HG03565 (cell line): ENCODE data around the gene PBRM1.
"Not testable (repeated sequence)": the region's sequence is repeated elsewhere in the genome, so short reads cannot be mapped to it uniquely, and the experiment has no call there.

Experiments
- ATAC-seq: cut with Tn5 transposase; IDR thresholded peaks from one replicate; pipeline ENCODE4 v1.9.1; 2021; ENCODE audit warnings: mild to moderate bottlenecking, moderate library complexity; ENCODE audit not compliant: unreplicated experiment

Gene PBRM1

GRCh38 chr3:52537165-52537620, 148.5 kb downstream of the PBRM1 start:
- no peak for ATAC-seq

- ATAC-seq = peak; percentile 82
Observed at GRCh38 chr3:52536369-52537164, 149.1 kb downstream of the PBRM1 start, which contains the start of gene UQCC5. Gene UQCC5 (plus strand): TSS chr3:52536605. CDS start chr3:52536756, 151 bp downstream.

- ATAC-seq = no peak
Observed at GRCh38 chr3:52536112-52536368, 149.7 kb downstream of the PBRM1 start.

GRCh38 chr3:52535411-52536111, 150.2 kb downstream of the PBRM1 start:
- ATAC-seq = no peak

GRCh38 chr3:52534281-52535183, 151.2 kb downstream of the PBRM1 start:
- ATAC-seq = no peak

GRCh38 chr3:52533623-52534280, 152.0 kb downstream of the PBRM1 start, which contains the start of gene NT5DC2:
Gene NT5DC2 (minus strand): TSS chr3:52533857. CDS start chr3:52533737, 120 bp downstream.
- no peak for ATAC-seq

GRCh38 chr3:52532838-52533622, 152.7 kb downstream of the PBRM1 start:
- ATAC-seq = no peak

- no peak for ATAC-seq
Observed at GRCh38 chr3:52532517-52532837, 153.2 kb downstream of the PBRM1 start.

GRCh38 chr3:52531860-52532516, 153.7 kb downstream of the PBRM1 start:
- no peak for ATAC-seq

- ATAC-seq = no peak
Observed at GRCh38 chr3:52530918-52531826, 154.5 kb downstream of the PBRM1 start.

GRCh38 chr3:52529376-52530333, 156.1 kb downstream of the PBRM1 start:
- ATAC-seq = no peak

- ATAC-seq = no peak
Observed at GRCh38 chr3:52528586-52529375, 156.9 kb downstream of the PBRM1 start.

GRCh38 chr3:52527732-52528585, 157.8 kb downstream of the PBRM1 start:
- no peak for ATAC-seq

GRCh38 chr3:52527039-52527731, 158.5 kb downstream of the PBRM1 start:
- ATAC-seq = no peak

GRCh38 chr3:52526671-52527038, 159.1 kb downstream of the PBRM1 start:
- not testable (repeated sequence) for ATAC-seq
